ENCODE results near the gene TUT1. TPM values are rescaled to one million over a fixed set of nuclear protein-coding genes. Genes with fewer than 3 reads are reported as not detected.
"Not testable (repeated sequence)": the region's sequence is repeated elsewhere in the genome, so short reads cannot be mapped to it uniquely, and the experiment has no call there.

Gene TUT1
- total RNA-seq, 1 donor from 2014 or later = 15.2 TPM

DNA sequence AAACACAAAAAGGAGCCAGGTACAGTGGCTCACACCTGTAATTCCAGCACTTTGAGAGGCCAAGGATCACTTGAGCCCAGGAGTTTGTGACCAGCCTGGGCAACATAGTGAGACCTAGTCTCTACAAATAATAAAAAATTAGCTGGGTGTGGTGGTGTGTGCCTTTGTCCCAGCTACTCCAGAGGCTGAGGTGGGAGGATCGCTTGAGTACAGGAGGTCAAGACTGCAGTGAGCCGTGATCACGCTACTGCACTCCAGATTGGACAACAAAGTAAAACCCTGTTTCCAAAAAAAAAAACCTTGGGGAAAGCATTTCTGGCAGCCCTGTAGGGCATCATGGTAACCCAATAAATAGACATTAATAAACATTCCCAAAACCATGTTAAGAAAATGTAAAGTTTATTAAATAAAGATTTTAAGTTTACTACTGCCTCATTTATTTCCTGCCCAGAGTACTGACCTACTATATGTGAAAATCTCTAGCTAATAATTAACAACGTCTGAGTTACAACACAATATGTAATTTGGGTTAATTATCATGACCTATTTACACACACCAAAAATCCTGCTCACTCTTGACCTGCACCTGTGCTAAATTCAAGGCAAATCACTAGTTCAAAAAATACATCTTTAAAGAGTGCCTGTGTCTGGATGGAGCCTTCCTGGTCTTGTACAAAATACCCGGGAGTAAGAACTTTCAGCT is 26.1 kb downstream of the TUT1 start:
- no peak overlapping the region for H3K4me3 ChIP-seq (ENCODE audit: low read depth, low read length)
- H3K27me3 ChIP-seq (ENCODE audit: control insufficient read depth, insufficient read depth, low read length) = no peaks in the 10 kb centered on the region
- no peak for DNase-seq (ENCODE audit: low read depth)
- H3K36me3 ChIP-seq (ENCODE audit: control insufficient read depth, insufficient read depth, low read length) = peaks cover under 1% of the 10 kb centered on the region
- TF ChIP-seq, protein P1, sequence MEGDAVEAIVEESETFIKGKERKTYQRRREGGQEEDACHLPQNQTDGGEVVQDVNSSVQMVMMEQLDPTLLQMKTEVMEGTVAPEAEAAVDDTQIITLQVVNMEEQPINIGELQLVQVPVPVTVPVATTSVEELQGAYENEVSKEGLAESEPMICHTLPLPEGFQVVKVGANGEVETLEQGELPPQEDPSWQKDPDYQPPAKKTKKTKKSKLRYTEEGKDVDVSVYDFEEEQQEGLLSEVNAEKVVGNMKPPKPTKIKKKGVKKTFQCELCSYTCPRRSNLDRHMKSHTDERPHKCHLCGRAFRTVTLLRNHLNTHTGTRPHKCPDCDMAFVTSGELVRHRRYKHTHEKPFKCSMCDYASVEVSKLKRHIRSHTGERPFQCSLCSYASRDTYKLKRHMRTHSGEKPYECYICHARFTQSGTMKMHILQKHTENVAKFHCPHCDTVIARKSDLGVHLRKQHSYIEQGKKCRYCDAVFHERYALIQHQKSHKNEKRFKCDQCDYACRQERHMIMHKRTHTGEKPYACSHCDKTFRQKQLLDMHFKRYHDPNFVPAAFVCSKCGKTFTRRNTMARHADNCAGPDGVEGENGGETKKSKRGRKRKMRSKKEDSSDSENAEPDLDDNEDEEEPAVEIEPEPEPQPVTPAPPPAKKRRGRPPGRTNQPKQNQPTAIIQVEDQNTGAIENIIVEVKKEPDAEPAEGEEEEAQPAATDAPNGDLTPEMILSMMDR (IDR thresholded peaks at IDR 0.05; ENCODE audit: insufficient read depth, low read length, poor library complexity, severe bottlenecking) = no peak

DNA sequence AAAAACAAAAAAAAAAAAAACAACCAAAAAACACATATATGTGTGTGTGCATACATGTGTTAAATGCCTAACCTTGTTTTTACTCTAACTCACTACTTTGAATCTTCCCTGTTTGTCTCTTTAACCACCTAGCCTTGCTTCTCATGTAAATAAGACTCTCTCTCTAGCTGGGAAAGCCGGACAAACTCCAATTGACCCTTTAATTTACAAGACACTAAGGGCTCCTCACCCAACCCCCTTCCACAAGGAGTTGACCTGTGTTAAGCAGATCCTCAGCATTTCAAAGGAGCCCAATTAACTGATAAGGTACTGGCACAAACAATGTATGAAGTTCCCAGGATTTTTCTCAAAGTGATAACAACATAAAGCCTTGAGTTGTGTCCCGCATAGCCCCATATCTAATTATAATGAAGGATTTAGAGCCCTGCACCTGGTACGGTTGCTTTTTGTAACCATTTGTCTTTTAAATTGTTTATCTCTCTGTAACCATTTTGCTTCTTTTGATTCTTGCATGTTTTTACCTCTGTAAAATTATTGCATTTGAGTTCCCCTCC is 29.6 kb downstream of the TUT1 start:
- H3K36me3 ChIP-seq (ENCODE audit: control insufficient read depth, insufficient read depth, low read length); DNase-seq (ENCODE audit: low read depth): not testable (repeated sequence)

DNA sequence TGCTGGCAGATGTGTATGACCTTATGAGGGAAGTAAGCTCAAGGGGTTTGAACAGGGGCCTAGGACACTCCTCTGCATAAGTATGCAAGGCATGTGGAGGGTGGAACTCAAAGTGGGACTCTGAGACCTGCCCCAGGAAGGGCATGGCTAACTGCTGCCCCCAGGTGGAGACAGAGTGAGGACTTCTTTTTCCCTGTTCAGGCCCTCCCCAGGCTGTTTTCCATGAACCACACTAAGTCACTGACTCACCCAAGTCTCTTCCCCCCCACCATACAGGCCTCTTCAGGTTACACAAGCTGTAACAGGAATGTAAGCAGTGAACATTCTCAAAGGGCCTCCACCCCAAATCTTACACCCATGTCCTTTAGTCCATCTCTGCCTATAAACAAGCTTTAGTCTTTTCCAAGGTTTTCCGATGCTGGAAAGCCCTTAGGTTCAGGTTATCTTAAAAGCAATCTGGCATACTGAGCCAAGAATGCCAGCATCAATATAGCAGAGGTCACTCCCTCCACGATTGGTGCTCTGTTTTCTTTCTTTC is 30.7 kb downstream of the TUT1 start:
- no peak overlapping the region for H3K4me3 ChIP-seq (ENCODE audit: low read depth, low read length)
- DNase-seq (ENCODE audit: low read depth) = peak; percentile 89
- H3K36me3 ChIP-seq (ENCODE audit: control insufficient read depth, insufficient read depth, low read length) = peaks cover 1% of the 10 kb centered on the region
- no peaks in the 10 kb centered on the region for H3K27me3 ChIP-seq (ENCODE audit: control insufficient read depth, insufficient read depth, low read length)
- TF ChIP-seq, protein P1 (IDR thresholded peaks at IDR 0.05; ENCODE audit: insufficient read depth, low read length, poor library complexity, severe bottlenecking) = peak; percentile 88

More for the DNA sequence above, 29.6 kb downstream of the TUT1 start:
- not testable (repeated sequence) for H3K27me3 ChIP-seq (ENCODE audit: control insufficient read depth, insufficient read depth, low read length); H3K4me3 ChIP-seq (ENCODE audit: low read depth, low read length)

DNA sequence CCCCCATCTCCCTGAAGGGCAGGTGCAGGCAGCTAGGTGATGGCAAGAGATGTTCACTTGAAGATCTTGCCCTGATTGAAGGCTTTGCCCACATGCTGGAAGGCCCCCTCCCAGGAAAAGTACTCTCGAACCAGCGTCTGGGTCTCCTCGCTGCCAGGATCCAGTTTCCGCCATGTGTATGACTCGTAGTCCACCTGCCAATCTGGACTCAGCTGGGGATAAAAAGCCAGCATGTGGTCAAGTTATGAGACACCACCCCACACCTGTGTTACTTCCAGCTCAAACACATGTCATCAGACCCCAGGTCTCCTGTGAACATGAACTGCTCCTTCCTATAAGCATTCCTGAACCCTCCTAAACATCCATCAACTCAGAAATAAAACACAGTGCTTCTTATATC is 31.7 kb downstream of the TUT1 start:
- not testable (repeated sequence) for DNase-seq (ENCODE audit: low read depth); H3K36me3 ChIP-seq (ENCODE audit: control insufficient read depth, insufficient read depth, low read length); H3K27me3 ChIP-seq (ENCODE audit: control insufficient read depth, insufficient read depth, low read length); H3K4me3 ChIP-seq (ENCODE audit: low read depth, low read length)

DNA sequence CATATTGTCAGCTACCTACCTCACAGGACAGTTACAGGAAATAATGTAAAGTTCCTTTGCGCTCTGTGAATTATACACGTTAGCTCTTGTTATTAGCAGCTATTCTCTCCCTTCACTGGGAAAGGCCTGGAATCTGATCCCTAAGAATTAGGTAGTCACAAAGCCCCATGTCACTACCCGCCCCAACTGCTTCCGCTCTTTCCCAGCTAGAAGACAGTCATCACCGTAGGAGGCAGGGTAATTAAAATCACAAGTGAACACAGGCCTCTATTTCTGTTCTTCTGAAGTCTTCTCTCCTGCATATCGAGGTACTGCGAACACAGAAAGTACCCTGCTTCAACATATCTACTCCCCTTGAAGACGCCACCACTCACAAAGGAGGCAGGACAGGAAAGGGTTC is 32.1 kb downstream of the TUT1 start:
- DNase-seq (ENCODE audit: low read depth) = no peak
- H3K36me3 ChIP-seq (ENCODE audit: control insufficient read depth, insufficient read depth, low read length) = peaks cover 1% of the 10 kb centered on the region
- H3K27me3 ChIP-seq (ENCODE audit: control insufficient read depth, insufficient read depth, low read length) = no peaks in the 10 kb centered on the region
- TF ChIP-seq, protein P1 (IDR thresholded peaks at IDR 0.05; ENCODE audit: insufficient read depth, low read length, poor library complexity, severe bottlenecking) = no peak
- no peak overlapping the region for H3K4me3 ChIP-seq (ENCODE audit: low read depth, low read length)

DNA sequence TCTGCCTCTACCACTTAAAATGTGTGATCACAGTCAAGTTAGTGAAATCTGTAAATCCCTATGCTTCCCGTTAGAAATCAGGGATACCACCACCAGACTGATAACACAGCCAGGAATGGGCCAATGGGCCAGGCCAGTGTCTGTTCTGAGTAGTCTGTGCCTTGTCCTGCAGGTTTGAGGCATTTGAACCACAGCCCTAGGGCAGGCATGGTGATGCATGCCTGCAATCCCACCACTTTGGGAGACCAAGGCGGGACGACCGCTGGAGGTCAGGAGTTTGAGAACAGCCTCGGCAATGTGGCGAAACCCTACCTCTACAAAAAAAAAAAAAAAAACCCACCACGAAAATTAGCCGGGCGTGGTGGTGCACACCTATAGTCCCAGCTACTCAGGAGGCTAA is 32.7 kb downstream of the TUT1 start:
- Histone ChIP-seq H3K36me3 (ENCODE audit: control insufficient read depth, insufficient read depth, low read length) (peaks cover 1% of the 10 kb centered on the region), H3K27me3 (ENCODE audit: control insufficient read depth, insufficient read depth, low read length) (no peaks in the 10 kb centered on the region), H3K4me3 (ENCODE audit: low read depth, low read length) (no peak overlapping the region)
- TF ChIP-seq, protein P1 (IDR thresholded peaks at IDR 0.05; ENCODE audit: insufficient read depth, low read length, poor library complexity, severe bottlenecking) = no peak
- DNase-seq (ENCODE audit: low read depth) = no peak
